HepG2 (cell line): Measurements from ENCODE around the gene ARPC1B. TPM values are rescaled to one million over a fixed set of nuclear protein-coding genes. Genes with fewer than 3 reads are reported as not detected.

Experiments
- ATAC-seq: fragments of 200-7000 bp; cut with Tn5 transposase; 3 replicates; pipeline ENCODE4 v1.9.1; 2020; ENCODE audit warnings: mild to moderate bottlenecking, moderate library complexity
- BruUV-seq: library from RNA; stranded (reverse); fragments of 400-500 nt; replicated peaks from 2 replicates; lab custom pipeline; 2021; lab: Mats Ljungman, UMichigan
- CTCF ChIA-PET: fragments of 300-600 bp; formaldehyde crosslinking; extraction: SDS; loops from one replicate; lab custom pipeline; 2021; ENCODE audit warnings: low total read pairs, inconsistent platforms, low intra/inter-chr PET ratio; lab: Yijun Ruan, JAX
- POLR2A ChIA-PET: fragments of 350-600 bp; sonication (Branson Sonifier 250); formaldehyde crosslinking; loops from one replicate; lab custom pipeline; 2020; ENCODE audit warnings: antibody characterized with exemption, inconsistent platforms; lab: Yijun Ruan, JAX
- DNase-seq: peaks from one replicate; pipeline ENCODE4 v3.0.0-alpha.2; 2015; ENCODE audit warnings: low spot score
- FAIRE-seq: peaks from 3 replicates; lab custom pipeline; 2011; peaks lifted over from hg19 to GRCh38; lab: Jason Lieb, UNC
- H2AFZ ChIP-seq: one replicate; pipeline ENCODE4 v1.6.1; 2011; ENCODE audit warnings: low read length, inconsistent platforms
- H3K27ac ChIP-seq: fragments of 300-600 bp; 3 replicates; pipeline ENCODE4 v1.8.0; 2011; ENCODE audit warnings: mixed run types, mild to moderate bottlenecking, mixed read lengths, low read length, inconsistent platforms; ENCODE audit not compliant: insufficient read depth; ENCODE audit errors: extremely low read length
- H3K27me3 ChIP-seq, 2 experiments: fragments of 200-600 bp in 1 of 2; 2 replicates in 1 of 2; 3 replicates in 1 of 2; pipeline versions ENCODE4 v1.6.0 to v1.8.0; 2011; ENCODE audit warnings: low read length in 2 of 2, mild to moderate bottlenecking in 2 of 2, moderate library complexity in 2 of 2, inconsistent platforms in 1 of 2; ENCODE audit not compliant: insufficient read depth in 2 of 2, control insufficient read depth in 1 of 2
- H3K36me3 ChIP-seq, 2 experiments: fragments of 200-600 bp in 1 of 2; replicated peaks in 1 of 2; 2 replicates in 1 of 2; 3 replicates in 1 of 2; pipeline versions ENCODE4 v1.5.1 to v1.8.0; 2011; ENCODE audit warnings: low read length in 2 of 2, inconsistent platforms in 1 of 2; ENCODE audit not compliant: insufficient read depth in 2 of 2, control insufficient read depth in 1 of 2
- H3K4me1 ChIP-seq: 2 replicates; pipeline ENCODE4 v1.5.1; 2012; ENCODE audit warnings: low read length, inconsistent platforms; ENCODE audit not compliant: insufficient read depth
- H3K4me2 ChIP-seq: 2 replicates; pipeline ENCODE4 v1.6.0; 2011; ENCODE audit warnings: low read depth, low read length, inconsistent platforms
- H3K4me3 ChIP-seq, 3 experiments: fragments of 200-600 bp in 1 of 3; sonication (generic), shearing (Covaris generic) in 1 of 3; replicated peaks in 1 of 3; 2 replicates each; pipeline ENCODE4 v1.5.1; 2011 to 2016; ENCODE audit warnings: low read length in 3 of 3, inconsistent platforms in 2 of 3, low read depth in 2 of 3, mild to moderate bottlenecking in 2 of 3, control low read depth in 1 of 3, mixed read lengths in 1 of 3; ENCODE audit not compliant: insufficient read depth in 1 of 3
- H3K79me2 ChIP-seq: one replicate; pipeline ENCODE4 v1.6.1; 2011; ENCODE audit warnings: low read length, inconsistent platforms; ENCODE audit not compliant: insufficient read depth
- H3K9ac ChIP-seq: 2 replicates; pipeline ENCODE4 v1.6.0; 2011; ENCODE audit warnings: mild to moderate bottlenecking, low read depth, low read length, inconsistent platforms; ENCODE audit not compliant: insufficient read depth
- H3K9me3 ChIP-seq: 2 replicates; pipeline ENCODE4 v1.5.1; 2012; ENCODE audit warnings: mild to moderate bottlenecking, low read length
- H4K20me1 ChIP-seq: 2 replicates; pipeline ENCODE4 v1.6.0; 2011; ENCODE audit warnings: inconsistent platforms, mild to moderate bottlenecking, low read length, moderate library complexity; ENCODE audit not compliant: insufficient read depth
- AFF4 ChIP-seq: sonication (generic); formaldehyde crosslinking; IDR thresholded peaks from 2 replicates; pipeline ENCODE4 v1.4.0; 2020; ENCODE audit warnings: missing genetic modification reagents
- ZNF256 ChIP-seq: sonication (generic); formaldehyde crosslinking; conservative IDR thresholded peaks from 2 replicates; pipeline ENCODE4 v1.4.0; 2020; ENCODE audit warnings: missing genetic modification reagents
- WGBS: methylation state at CpG from one replicate; pipeline ENCODE4 v1.1.6; 2017; ENCODE audit warnings: low lambda C conversion rate; 5-methylcytosine and 5-hydroxymethylcytosine counted together
- in situ Hi-C: cut with HindIII; loops from 2 replicates; pipeline ENCODE4 v1.10.0; 2017; ENCODE audit warnings: low pct_unique_long_range_greater_than_20kb; ENCODE audit not compliant: extremely low pct_ligation_motif_present
- intact Hi-C: fragments of 100-400 bp; cut with micrococcal nuclease; formaldehyde crosslinking; loops from one replicate; pipeline ENCODE4 v1.10.0; 2022; ENCODE audit not compliant: unreplicated experiment
- polyA plus RNA-seq, 8 experiments: library from polyadenylated mRNA; depleted of rRNA in 3 of 8; stranded (reverse) in 7 of 8; unstranded in 1 of 8; fragments of >200 nt; fragmentation: Illumina TruSeq in 4 of 8; extraction: Trizol in 4 of 8; gene quantifications; 2 replicates each; pipeline versions ENCODE4 v1.2.1 to v1.2.3, GENCODE V29; 2011 to 2016; ENCODE audit warnings: low read depth in 4 of 8, missing spikeins in 1 of 8, mixed read lengths in 1 of 8; ENCODE audit not compliant: insufficient read depth in 1 of 8
- total RNA-seq, 5 experiments: library from RNA; depleted of rRNA; stranded (reverse); fragments of >200 nt; fragmentation: Illumina TruSeq; extraction: Trizol; gene quantifications; 2 replicates each; pipeline ENCODE4 v1.2.3, GENCODE V29; 2016; ENCODE audit warnings: low read depth in 1 of 5
- TF ChIP-seq, protein P1 (sequence below): sonication (generic); formaldehyde crosslinking; IDR thresholded peaks from 2 replicates; pipeline ENCODE4 v1.8.0; 2022; ENCODE audit warnings: missing genetic modification reagents, mild to moderate bottlenecking, borderline replicate concordance

ARPC1B gene
- total and polyA plus RNA-seq, 2 of the 13 experiments (the other 11 are each of a cell fraction or from before 2014, with no cell fraction given): 72.9 to 89.1 TPM

DNA sequence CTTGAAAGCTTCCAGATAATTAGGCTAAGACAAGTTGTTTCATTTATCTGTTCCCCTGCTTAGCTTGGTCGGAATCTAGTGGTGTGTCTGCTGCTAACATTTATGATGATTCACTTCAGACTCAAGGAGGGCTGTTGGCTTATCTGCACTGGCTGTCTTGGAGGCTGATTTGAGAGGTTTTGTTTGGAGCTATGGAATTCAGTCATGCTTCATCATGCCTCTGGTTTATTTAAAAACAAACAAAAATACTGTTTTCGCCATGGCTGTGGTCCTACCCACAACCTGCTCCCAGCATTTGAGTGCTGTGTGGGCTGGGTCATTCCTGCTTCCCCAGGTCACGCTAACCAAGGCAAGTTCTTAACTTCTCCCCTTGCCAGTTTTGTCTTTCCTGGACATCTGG lies 11.7 kb upstream of the ARPC1B start:
- H3K9ac ChIP-seq: no peak overlapping the region
- ChIA-PET POLR2A (no interaction called here), CTCF (no interaction called here)
- TF ChIP-seq ZNF256 (CRISPR knock-in tag) (no peak), AFF4 (CRISPR knock-in tag) (no peak)
- TF ChIP-seq, protein P1, sequence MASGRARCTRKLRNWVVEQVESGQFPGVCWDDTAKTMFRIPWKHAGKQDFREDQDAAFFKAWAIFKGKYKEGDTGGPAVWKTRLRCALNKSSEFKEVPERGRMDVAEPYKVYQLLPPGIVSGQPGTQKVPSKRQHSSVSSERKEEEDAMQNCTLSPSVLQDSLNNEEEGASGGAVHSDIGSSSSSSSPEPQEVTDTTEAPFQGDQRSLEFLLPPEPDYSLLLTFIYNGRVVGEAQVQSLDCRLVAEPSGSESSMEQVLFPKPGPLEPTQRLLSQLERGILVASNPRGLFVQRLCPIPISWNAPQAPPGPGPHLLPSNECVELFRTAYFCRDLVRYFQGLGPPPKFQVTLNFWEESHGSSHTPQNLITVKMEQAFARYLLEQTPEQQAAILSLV (CRISPR knock-in tag): no peak
- no peak overlapping the region for H2AFZ ChIP-seq
- DNase-seq (no peak), ATAC-seq (no peak), FAIRE-seq (no peak)
- WGBS: 93% methylated on average over 3 of the region's 3 CpGs
- H3K27me3 ChIP-seq: no peaks in the 10 kb centered on the region
- H3K9me3 ChIP-seq: no peaks in the 10 kb centered on the region
- no peaks in the 10 kb centered on the region for H4K20me1 ChIP-seq
- no peak overlapping the region for H3K27ac ChIP-seq
- intact Hi-C loops: no loop called here
- H3K4me2 ChIP-seq: no peak overlapping the region
- no peak overlapping the region for H3K4me3 ChIP-seq
- H3K79me2 ChIP-seq: no peaks in the 10 kb centered on the region
- no TSS peak for BruUV-seq
- 0 out of 2 replicates have a peak, but pooled peaks cover 8% of the 10 kb centered on the region for H3K4me1 ChIP-seq
- H3K36me3 ChIP-seq: peaks cover 19 to 57% of the 10 kb centered on the region in 2 experiments
- in situ Hi-C loops: no loop called here
